Neural cell (in vitro differentiated cells): ENCODE data around the gene SLC38A7. TPM values are rescaled to one million over a fixed set of nuclear protein-coding genes. Genes with fewer than 3 reads are reported as not detected.

Source experiments
- H2AFZ ChIP-seq: fragments of 200-600, 300-800 bp; sonication (generic), shearing (Covaris generic); 2 replicates; pipeline ENCODE4 v1.6.0; 2014; ENCODE audit warnings: low read depth, mild to moderate bottlenecking, antibody characterized with exemption, low read length, moderate library complexity
- H3F3A ChIP-seq: fragments of 200-600 bp; shearing (Covaris generic); 2 replicates; pipeline ENCODE4 v1.6.1; 2016; ENCODE audit warnings: mild to moderate bottlenecking, moderate library complexity, mixed read lengths, antibody characterized with exemption, low read length; ENCODE audit not compliant: insufficient read depth, poor library complexity, severe bottlenecking
- H3K27ac ChIP-seq: fragments of 200-600, 300-800 bp; sonication (generic), shearing (Covaris generic); 2 replicates; pipeline ENCODE4 v1.5.1; 2014; ENCODE audit warnings: mild to moderate bottlenecking, low read length, moderate library complexity
- H3K27me3 ChIP-seq: fragments of 300-800, 200-600 bp; sonication (generic), shearing (Covaris generic); 2 replicates; pipeline ENCODE4 v1.6.0; 2014; ENCODE audit warnings: mild to moderate bottlenecking, low read depth, low read length, moderate library complexity; ENCODE audit not compliant: insufficient read depth
- H3K36me3 ChIP-seq: fragments of 300-800, 200-600 bp; sonication (generic), shearing (Covaris generic); 2 replicates; pipeline ENCODE4 v1.5.1; 2014; ENCODE audit warnings: mild to moderate bottlenecking, antibody characterized with exemption, low read length, moderate library complexity; ENCODE audit not compliant: insufficient read depth
- H3K4me2 ChIP-seq: fragments of 300-800, 200-600 bp; sonication (generic), shearing (Covaris generic); 2 replicates; pipeline ENCODE4 v1.6.0; 2014; ENCODE audit warnings: mild to moderate bottlenecking, low read length
- H3K4me3 ChIP-seq: fragments of 300-800, 200-600 bp; sonication (generic), shearing (Covaris generic); 2 replicates; pipeline ENCODE4 v1.5.1; 2014; ENCODE audit warnings: mild to moderate bottlenecking, low read length, moderate library complexity
- H3K79me2 ChIP-seq: fragments of 200-600 bp; shearing (Covaris generic); replicated peaks from 2 replicates; pipeline ENCODE4 v1.6.0; 2014; ENCODE audit warnings: mild to moderate bottlenecking, low read length, moderate library complexity; ENCODE audit not compliant: insufficient read depth
- H3K9ac ChIP-seq: fragments of 300-800, 200-600 bp; sonication (generic), shearing (Covaris generic); 2 replicates; pipeline ENCODE4 v1.6.1; 2016; ENCODE audit warnings: mild to moderate bottlenecking, low read length, mixed read lengths
- H3K9me2 ChIP-seq: fragments of 200-600 bp; shearing (Covaris generic); 2 replicates; pipeline ENCODE4 v1.6.1; 2016; ENCODE audit warnings: mild to moderate bottlenecking, low read length, mixed read lengths; ENCODE audit not compliant: insufficient read depth
- H3K9me3 ChIP-seq: fragments of 200-600, 300-800 bp; sonication (generic), shearing (Covaris generic); 2 replicates; pipeline ENCODE4 v1.6.1; 2016; ENCODE audit warnings: mild to moderate bottlenecking, mixed run types, low read length, moderate library complexity, mixed read lengths
- H4K20me1 ChIP-seq: fragments of 200-600 bp; shearing (Covaris generic); 2 replicates; pipeline ENCODE4 v1.6.1; 2016; ENCODE audit warnings: mild to moderate bottlenecking, mixed run types; ENCODE audit not compliant: insufficient read depth
- CTCF ChIP-seq: fragments of 450-650 bp; IDR thresholded peaks from 2 replicates; pipeline ENCODE4 v1.5.1; 2014; ENCODE audit warnings: antibody characterized with exemption, mild to moderate bottlenecking, moderate library complexity; ENCODE audit not compliant: poor library complexity, severe bottlenecking
- EP300 ChIP-seq: fragments of 450-650 bp; conservative IDR thresholded peaks from 2 replicates; pipeline ENCODE4 v1.6.1; 2014; ENCODE audit warnings: antibody characterized with exemption, mild to moderate bottlenecking, moderate library complexity; ENCODE audit not compliant: poor library complexity, severe bottlenecking
- EZH2 ChIP-seq: fragments of 200-600, 300-800 bp; shearing (Covaris generic), sonication (generic); IDR thresholded peaks from 2 replicates; pipeline ENCODE4 v1.6.1; 2014; ENCODE audit warnings: antibody characterized with exemption, low read length, borderline replicate concordance, mild to moderate bottlenecking; ENCODE audit not compliant: insufficient read depth, poor library complexity, severe bottlenecking
- MXI1 ChIP-seq: fragments of 450-650 bp; conservative IDR thresholded peaks from 2 replicates; pipeline ENCODE4 v1.6.1; 2014; ENCODE audit warnings: antibody characterized with exemption, mild to moderate bottlenecking; ENCODE audit not compliant: poor library complexity, severe bottlenecking
- POLR2AphosphoS5 ChIP-seq: IDR thresholded peaks from 2 replicates; pipeline ENCODE4 v1.6.1; 2012
- RAD21 ChIP-seq: fragments of 450-650 bp; conservative IDR thresholded peaks from 2 replicates; pipeline ENCODE4 v1.6.1; 2014; ENCODE audit warnings: antibody characterized with exemption, mild to moderate bottlenecking, moderate library complexity
- REST ChIP-seq: IDR thresholded peaks from 2 replicates; pipeline ENCODE4 v1.6.1; 2012; ENCODE audit warnings: borderline replicate concordance
- SMC3 ChIP-seq: fragments of 450-650 bp; conservative IDR thresholded peaks from 2 replicates; pipeline ENCODE4 v1.6.1; 2014; ENCODE audit warnings: antibody characterized with exemption, mild to moderate bottlenecking, moderate library complexity; ENCODE audit not compliant: poor library complexity
- TAF1 ChIP-seq: IDR thresholded peaks from 2 replicates; pipeline ENCODE4 v1.6.1; 2012; ENCODE audit warnings: low read depth
- polyA plus RNA-seq: library from polyadenylated mRNA; depleted of rRNA; stranded (reverse); fragments of >200 nt; gene quantifications from 2 replicates; pipeline ENCODE4 v1.2.3, GENCODE V29; 2014

Gene SLC38A7
- polyA plus RNA-seq, 1 donor from 2014 or later = 10.2 TPM

- Histone ChIP-seq H3K79me2 (no peaks in the 10 kb centered on the region), H3K9me2 (no peaks in the 10 kb centered on the region), H3K27ac (no peak overlapping the region), H4K20me1 (no peaks in the 10 kb centered on the region), H3K4me3 (no peak overlapping the region), H3K4me2 (no peak overlapping the region), H3K36me3 (no peaks in the 10 kb centered on the region), H3F3A (no peaks in the 10 kb centered on the region), H3K27me3 (no peaks in the 10 kb centered on the region), H2AFZ (no peak overlapping the region), H3K9ac (no peak overlapping the region), H3K9me3 (no peaks in the 10 kb centered on the region)
- TF ChIP-seq EZH2 = no peak
- TF ChIP-seq POLR2AphosphoS5 = no peak
- no peak for TF ChIP-seq CTCF
- no peak for TF ChIP-seq SMC3
- no peak for TF ChIP-seq TAF1
- no peak for TF ChIP-seq MXI1
- no peak for TF ChIP-seq RAD21
- TF ChIP-seq REST = no peak
- no peak for TF ChIP-seq EP300
Observed at GRCh38 chr16:58636466-58636865, 48.1 kb downstream of the SLC38A7 start.

GRCh38 chr16:58635502-58635901 lies 49.1 kb downstream of the SLC38A7 start:
- Histone ChIP-seq H3K36me3 (no peaks in the 10 kb centered on the region), H2AFZ (no peak overlapping the region), H3K27me3 (no peaks in the 10 kb centered on the region), H3K4me3 (no peak overlapping the region), H3K79me2 (no peaks in the 10 kb centered on the region), H3F3A (no peaks in the 10 kb centered on the region), H3K27ac (no peak overlapping the region), H3K4me2 (no peak overlapping the region), H4K20me1 (no peaks in the 10 kb centered on the region), H3K9me2 (no peaks in the 10 kb centered on the region), H3K9ac (no peak overlapping the region), H3K9me3 (no peaks in the 10 kb centered on the region)
- TF ChIP-seq EZH2 (no peak), POLR2AphosphoS5 (no peak), TAF1 (no peak), REST (no peak), SMC3 (no peak), EP300 (no peak), RAD21 (no peak), CTCF (no peak)
